NCI-H1694 treated with DMSO at 0.1 percent for 48 hours (cell line): ENCODE measurements around the gene ZFC3H1.
A peak's percentile ranks its signal among the peaks of the same experiment; 100 is the strongest.

Source experiments
- DNase-seq: peaks from one replicate; lab custom pipeline; 2025; lab: John Stamatoyannopoulos, UW

The ZFC3H1 gene

DNA sequence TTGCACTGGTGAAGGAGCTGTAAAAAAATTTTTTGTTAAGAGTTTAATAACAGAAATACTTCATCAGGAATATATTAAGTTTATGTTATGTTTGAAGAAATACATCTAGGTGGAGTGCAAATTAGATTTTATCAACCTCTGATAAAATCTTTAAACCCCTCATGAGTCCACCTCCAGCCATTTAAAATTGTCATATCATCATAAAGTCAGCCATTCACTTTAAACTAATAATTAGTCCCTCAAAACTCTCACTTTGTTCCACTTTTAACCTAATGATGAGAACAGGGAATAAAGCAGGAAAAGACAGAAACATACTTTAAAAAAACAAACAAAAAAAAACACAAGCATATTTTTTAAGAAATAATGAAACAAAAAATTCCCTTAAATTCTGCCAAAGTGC, 25.1 kb downstream of the ZFC3H1 start:
- no peak for DNase-seq

- peak; percentile 56 for DNase-seq
Measured at GRCh38 chr12:71636704-71637115, 26.9 kb downstream of the ZFC3H1 start.

- DNase-seq = no peak
Measured at GRCh38 chr12:71627438-71628002, 36.1 kb downstream of the ZFC3H1 start.

- no peak for DNase-seq
Measured at GRCh38 chr12:71626768-71627167, 36.9 kb downstream of the ZFC3H1 start.

DNA sequence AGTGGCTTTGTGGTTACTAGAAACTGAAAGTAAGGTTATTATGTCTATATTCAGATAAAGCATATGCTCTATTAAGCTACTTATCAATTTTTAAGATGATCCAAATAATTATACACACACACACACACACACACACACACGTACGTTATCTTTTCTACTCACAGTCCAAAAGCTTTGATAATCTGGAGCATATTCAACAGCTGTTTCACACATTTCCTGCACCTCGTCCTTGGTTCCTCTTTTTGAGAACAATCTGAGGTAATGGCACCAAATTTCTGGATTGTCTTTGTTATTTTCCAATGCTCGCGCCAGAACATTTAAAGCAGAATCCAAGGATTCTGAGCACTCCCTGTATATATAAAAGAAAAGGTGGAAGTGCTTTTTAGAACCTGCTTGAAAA, 37.5 kb downstream of the ZFC3H1 start:
- DNase-seq = no peak

- no peak for DNase-seq
Measured at GRCh38 chr12:71625476-71625875, 38.2 kb downstream of the ZFC3H1 start.

DNA sequence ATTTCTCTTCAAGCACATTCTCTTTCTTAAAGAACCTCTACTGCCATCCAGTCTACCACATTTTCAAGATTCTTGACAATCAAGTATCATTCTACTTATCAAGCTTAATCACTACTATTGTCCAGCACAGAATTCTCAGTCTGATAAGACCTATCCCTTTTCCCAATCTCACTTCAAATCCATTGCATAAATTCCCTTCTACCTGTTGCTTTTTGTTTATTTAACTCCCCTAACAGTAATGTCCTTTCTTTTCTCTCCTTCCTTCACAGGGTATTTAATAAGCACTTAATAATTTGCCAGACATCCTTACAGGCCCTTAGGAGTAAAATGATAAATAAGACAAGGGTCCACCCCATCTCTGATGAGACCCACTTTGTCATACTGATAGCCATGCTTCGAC, 41.7 kb downstream of the ZFC3H1 start:
- DNase-seq = no peak

DNA sequence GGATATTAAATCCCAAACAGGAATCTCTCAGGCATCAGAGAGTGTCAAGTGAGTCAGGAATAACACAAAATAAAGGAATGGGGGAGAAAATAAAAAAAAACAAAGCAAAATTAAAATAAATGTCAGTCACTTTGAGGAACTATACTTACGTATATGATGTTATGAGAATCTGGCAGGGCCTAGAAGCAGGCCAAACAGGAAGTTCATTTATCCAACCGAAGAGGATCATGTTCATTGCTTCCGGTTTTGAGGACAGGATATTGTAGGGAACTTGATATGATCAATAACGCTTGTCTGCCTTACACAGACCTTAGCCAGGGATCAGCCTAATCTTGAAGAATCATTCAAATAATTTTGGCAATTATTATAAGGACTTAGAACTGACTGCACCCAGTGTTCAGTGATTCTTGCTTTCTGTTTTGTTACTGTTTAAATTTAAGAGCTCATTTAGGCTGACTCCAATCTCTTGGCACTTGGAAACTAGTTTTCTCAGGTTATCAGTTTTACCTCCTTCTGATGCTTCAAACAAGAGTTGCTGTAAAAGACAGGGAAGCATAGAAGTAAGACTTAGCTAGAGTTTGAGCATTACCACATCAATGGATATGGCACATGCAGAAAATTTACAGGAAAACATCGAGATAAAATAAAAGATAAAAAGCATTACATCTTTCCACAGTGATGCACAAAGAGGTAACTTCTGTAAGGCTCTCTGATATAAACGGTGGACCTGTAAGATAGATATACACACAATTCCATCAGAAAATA, 53.4 kb downstream of the ZFC3H1 start:
- no peak for DNase-seq

DNA sequence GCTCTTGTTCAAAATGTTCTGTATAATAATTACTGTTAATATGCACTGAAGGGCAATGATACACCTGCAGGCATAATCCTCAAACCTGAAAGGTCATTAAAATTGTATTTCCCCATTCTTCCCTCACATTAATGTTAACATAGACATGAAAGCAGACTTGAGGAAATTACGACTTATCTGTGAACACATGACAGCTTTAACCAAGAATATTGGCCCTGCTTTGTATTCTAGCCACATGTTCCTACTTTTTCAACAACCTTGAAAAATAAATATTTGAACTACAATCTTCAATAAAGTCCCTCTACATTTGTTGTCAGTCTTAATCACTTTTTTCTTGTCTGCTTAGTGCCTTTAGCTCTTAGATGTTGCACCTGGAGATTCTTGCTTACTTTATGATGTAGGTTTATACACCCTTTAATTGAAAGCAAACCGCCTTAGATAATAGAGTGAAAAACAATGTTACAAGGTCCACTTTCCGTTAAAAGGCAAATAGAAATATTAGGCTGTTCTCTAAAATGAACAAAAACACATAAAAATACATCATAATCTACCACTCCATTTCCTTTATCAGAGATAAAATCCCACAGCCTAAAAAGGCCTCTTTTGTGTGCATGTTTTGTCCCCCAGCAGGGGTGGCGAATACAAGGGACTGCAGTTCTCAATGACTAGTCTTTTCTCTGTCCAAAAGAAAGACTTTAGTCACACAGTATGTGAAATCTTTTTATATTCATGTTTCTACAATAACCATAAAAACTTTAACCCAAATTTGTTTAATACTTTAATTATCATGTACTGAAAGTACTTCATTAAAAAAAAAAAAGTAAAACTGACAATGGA, 55.9 kb downstream of the ZFC3H1 start:
- no peak for DNase-seq

GRCh38 chr12:71605039-71605438, 58.6 kb downstream of the ZFC3H1 start:
- DNase-seq = no peak

- no peak for DNase-seq
Measured at GRCh38 chr12:71602761-71603577, 60.7 kb downstream of the ZFC3H1 start.

GRCh38 chr12:71601546-71601945, 62.1 kb downstream of the ZFC3H1 start:
- no peak for DNase-seq

DNA sequence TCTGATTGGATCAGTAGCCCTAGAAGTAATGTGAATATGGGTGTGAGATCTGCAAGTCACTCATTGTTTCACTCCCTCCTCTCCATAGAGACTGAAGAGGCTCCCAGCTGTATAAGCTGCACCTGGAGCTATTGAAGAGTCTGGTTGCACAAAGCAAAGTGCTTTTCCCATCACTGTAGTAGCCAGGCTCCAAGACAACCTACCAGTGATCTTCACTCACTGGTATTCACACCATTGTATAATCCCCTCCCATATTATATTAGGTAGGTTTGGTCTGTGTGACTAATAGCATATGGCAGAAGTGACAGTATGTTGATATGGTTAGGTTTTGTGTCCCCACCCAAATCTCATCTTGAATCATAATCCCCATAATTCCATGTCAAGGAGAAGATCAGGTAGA, 64.4 kb downstream of the ZFC3H1 start:
- DNase-seq = no peak

GRCh38 chr12:71594214-71594948, 69.3 kb downstream of the ZFC3H1 start:
- DNase-seq = peak; percentile 6

DNA sequence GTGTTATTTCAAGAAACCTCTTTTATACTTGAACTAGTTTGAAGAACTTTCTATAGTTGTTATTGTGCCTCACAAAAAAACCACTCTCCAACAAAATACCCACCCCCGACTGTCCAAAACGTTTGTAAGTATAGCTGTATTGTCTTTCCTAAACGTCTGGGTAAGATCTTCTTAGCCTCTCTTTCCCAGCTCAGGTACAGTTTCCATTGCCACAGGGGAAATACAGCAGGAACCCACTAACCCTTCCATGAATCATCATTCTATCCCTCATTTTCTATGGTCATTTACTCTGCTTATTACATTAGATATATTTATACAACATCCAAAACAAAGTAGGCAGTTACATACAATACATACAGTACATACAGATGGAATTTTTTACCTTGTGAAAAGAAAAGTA, 70.8 kb downstream of the ZFC3H1 start:
- no peak for DNase-seq

- DNase-seq = no peak
Measured at GRCh38 chr12:71591601-71592000, 72.0 kb downstream of the ZFC3H1 start.

DNA sequence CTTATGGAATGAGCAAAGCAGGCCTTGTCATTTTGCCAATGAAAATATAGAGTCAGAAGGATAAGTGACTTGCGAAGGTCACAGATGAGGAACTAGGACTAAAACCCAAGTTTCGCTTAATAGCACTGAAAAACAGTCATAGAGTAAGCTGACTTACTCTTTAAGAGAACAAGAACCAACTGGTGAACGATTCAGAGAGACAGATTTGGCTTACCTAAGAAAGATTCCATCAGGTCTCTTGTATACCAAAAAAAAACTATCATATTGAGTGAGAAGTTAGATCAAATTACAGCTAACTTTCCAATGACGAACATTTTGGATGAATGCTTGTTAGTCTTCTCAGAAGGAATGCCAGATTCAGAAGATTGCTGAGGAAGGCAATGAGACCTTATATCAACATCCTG, 74.2 kb downstream of the ZFC3H1 start:
- DNase-seq = no peak

GRCh38 chr12:71587012-71587411, 76.6 kb downstream of the ZFC3H1 start:
- DNase-seq = no peak

GRCh38 chr12:71585218-71585617, 78.4 kb downstream of the ZFC3H1 start:
- no peak for DNase-seq

DNA sequence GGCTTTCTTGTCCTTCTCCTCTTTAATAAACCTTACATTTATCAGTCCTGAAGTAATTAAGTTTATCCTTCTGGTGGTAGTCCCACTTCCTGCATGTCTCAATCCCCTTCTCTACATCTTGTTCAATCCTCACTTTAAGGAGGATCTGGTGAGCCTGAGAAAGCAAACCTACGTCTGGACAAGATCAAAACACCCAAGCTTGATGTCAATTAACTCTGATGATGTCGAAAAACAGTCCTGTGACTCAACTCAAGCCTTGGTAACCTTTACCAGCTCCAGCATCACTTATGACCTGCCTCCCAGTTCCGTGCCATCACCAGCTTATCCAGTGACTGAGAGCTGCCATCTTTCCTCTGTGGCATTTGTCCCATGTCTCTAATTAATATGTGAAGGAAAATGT, 79.3 kb downstream of the ZFC3H1 start:
- DNase-seq = no peak

DNA sequence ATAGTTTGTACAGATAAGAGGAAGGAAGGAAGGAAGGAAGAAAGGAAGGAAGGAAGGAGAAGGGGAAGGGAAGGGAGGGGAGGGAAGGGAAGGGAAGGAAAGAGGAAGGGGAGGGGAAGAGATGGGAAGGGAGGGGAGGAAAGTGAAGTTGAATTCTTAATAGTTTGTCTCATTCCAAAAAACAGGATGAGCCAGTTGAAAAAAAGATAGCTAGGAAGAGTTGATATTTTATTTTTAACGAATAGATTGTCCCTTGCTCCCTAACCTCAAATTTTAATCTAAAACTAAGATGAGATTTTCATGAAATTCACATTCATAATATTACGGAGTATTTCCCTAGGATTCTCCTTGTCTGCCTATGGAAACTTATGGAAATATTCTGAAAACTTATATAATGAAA, 80.7 kb downstream of the ZFC3H1 start:
- DNase-seq = no peak

DNA sequence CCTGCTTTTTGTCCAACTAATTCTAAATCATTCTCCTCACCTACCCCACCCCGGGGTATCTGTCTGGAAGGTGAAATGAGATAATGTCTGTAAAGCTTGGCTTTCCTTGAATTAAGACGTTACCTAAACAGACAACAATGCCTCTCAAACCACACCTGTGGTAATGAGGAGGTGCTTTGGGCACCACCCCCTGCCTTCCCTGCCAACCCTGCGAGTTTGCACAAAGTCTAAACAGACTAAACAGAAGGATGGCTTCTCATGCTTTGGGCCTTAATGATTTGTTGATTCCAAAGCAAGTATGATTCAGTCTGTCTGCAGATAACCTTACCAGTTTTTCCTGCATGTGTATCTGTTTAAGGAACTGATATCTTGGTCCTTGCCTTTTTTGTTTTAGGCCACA, 82.4 kb downstream of the ZFC3H1 start:
- DNase-seq = no peak
